Measurements from ENCODE around the gene TRABD2B.

DNA sequence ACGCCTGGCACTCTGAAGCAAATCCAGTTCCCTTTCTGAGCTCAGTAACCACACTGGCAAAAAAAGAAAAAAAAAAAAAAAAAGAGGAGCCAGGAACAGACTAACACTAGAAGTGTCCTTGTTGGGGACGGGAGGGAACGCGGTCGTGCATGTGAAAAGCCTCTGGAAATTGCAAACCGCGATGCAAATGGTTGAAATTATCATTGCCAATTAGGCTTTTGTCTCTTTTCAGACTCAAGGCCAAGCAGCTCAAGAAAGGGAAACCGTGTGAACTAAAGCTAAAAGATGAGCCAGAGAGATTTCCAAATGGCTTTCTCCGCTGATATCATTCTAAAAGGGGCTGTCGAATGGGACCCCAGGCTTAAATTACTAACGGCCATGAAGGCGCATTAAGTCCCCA lies 13.5 kb downstream of the TRABD2B start:
- TF ChIP-seq TAF1 (IDR thresholded peaks at IDR 0.05; ENCODE audit: borderline replicate concordance, insufficient read depth, low read length), result no peak
- TF ChIP-seq SIN3A (IDR thresholded peaks at IDR 0.05; ENCODE audit: borderline replicate concordance, insufficient read depth, low read length), result no peak

All from PFSK-1 (cell line).